Glutamatergic neuron (in vitro differentiated cells): ENCODE measurements around the gene BRCC3. TPM values are rescaled to one million over a fixed set of nuclear protein-coding genes. Genes with fewer than 3 reads are reported as not detected.

Experiments
- total RNA-seq: library from RNA; stranded (reverse); fragmentation: NEBNext Ultra II Directional; extraction: Animal tissue kit (Norgen Biotek cat#: 25700); gene quantifications from one replicate; pipeline ENCODE4 v1.2.1, GENCODE V29; 2021; ENCODE audit not compliant: unreplicated experiment

Gene BRCC3
- total RNA-seq, 1 donor from 2014 or later, result 21.9 TPM

Other genes with a start within 250 kb of the BRCC3 start
- not detected for gene SMIM9, start 236.8 kb upstream of the BRCC3 start, total RNA-seq
- gene F8A1, start 185.2 kb upstream of the BRCC3 start, total RNA-seq, result 18.3 TPM
- 1.8 TPM for gene F8, start 48.8 kb upstream of the BRCC3 start, total RNA-seq
- 83.9 TPM for gene FUNDC2, start 44.7 kb upstream of the BRCC3 start, total RNA-seq
- 1.8 TPM for gene CMC4, start 372 bp upstream of the BRCC3 start, total RNA-seq
- 9.5 TPM for gene MTCP1, start 372 bp upstream of the BRCC3 start, total RNA-seq
- gene VBP1, start 145.0 kb downstream of the BRCC3 start, total RNA-seq, result 64.4 TPM
- 20.9 TPM for gene RAB39B, start 193.0 kb downstream of the BRCC3 start, total RNA-seq